ENCODE measurements around the gene SHB.

GRCh38 chr9:38032266-38033110 lies 36.5 kb downstream of the SHB start:
- no peak for TF ChIP-seq ZSCAN22 (CRISPR knock-in tag; IDR thresholded peaks at IDR 0.05)
- TF ChIP-seq, protein P1, sequence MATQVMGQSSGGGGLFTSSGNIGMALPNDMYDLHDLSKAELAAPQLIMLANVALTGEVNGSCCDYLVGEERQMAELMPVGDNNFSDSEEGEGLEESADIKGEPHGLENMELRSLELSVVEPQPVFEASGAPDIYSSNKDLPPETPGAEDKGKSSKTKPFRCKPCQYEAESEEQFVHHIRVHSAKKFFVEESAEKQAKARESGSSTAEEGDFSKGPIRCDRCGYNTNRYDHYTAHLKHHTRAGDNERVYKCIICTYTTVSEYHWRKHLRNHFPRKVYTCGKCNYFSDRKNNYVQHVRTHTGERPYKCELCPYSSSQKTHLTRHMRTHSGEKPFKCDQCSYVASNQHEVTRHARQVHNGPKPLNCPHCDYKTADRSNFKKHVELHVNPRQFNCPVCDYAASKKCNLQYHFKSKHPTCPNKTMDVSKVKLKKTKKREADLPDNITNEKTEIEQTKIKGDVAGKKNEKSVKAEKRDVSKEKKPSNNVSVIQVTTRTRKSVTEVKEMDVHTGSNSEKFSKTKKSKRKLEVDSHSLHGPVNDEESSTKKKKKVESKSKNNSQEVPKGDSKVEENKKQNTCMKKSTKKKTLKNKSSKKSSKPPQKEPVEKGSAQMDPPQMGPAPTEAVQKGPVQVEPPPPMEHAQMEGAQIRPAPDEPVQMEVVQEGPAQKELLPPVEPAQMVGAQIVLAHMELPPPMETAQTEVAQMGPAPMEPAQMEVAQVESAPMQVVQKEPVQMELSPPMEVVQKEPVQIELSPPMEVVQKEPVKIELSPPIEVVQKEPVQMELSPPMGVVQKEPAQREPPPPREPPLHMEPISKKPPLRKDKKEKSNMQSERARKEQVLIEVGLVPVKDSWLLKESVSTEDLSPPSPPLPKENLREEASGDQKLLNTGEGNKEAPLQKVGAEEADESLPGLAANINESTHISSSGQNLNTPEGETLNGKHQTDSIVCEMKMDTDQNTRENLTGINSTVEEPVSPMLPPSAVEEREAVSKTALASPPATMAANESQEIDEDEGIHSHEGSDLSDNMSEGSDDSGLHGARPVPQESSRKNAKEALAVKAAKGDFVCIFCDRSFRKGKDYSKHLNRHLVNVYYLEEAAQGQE (IDR thresholded peaks at IDR 0.05; ENCODE audit: borderline replicate concordance in 1 of 2, low read depth in 1 of 2, low read length in 2 of 2): no peak
- no peak for TF ChIP-seq FOXC1 (CRISPR knock-in tag; IDR thresholded peaks at IDR 0.05; ENCODE audit: borderline replicate concordance)
- no peak for TF ChIP-seq GTF2F1 (IDR thresholded peaks at IDR 0.05; ENCODE audit: low read length)
- TF ChIP-seq CEBPB (IDR thresholded peaks at IDR 0.05; ENCODE audit: borderline replicate concordance, low read depth, low read length): no peak
- TF ChIP-seq DNMT3B (CRISPR knock-in tag; conservative IDR thresholded peaks at IDR 0.05): no peak
- TF ChIP-seq MEF2D (CRISPR knock-in tag; IDR thresholded peaks at IDR 0.05): no peak
- no peak for TF ChIP-seq CHCHD3 (CRISPR knock-in tag; IDR thresholded peaks at IDR 0.05)
- no peak for TF ChIP-seq ZNF777 (CRISPR knock-in tag; IDR thresholded peaks at IDR 0.05)
- TF ChIP-seq, protein P2, sequence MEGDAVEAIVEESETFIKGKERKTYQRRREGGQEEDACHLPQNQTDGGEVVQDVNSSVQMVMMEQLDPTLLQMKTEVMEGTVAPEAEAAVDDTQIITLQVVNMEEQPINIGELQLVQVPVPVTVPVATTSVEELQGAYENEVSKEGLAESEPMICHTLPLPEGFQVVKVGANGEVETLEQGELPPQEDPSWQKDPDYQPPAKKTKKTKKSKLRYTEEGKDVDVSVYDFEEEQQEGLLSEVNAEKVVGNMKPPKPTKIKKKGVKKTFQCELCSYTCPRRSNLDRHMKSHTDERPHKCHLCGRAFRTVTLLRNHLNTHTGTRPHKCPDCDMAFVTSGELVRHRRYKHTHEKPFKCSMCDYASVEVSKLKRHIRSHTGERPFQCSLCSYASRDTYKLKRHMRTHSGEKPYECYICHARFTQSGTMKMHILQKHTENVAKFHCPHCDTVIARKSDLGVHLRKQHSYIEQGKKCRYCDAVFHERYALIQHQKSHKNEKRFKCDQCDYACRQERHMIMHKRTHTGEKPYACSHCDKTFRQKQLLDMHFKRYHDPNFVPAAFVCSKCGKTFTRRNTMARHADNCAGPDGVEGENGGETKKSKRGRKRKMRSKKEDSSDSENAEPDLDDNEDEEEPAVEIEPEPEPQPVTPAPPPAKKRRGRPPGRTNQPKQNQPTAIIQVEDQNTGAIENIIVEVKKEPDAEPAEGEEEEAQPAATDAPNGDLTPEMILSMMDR (CRISPR knock-in tag; IDR thresholded peaks at IDR 0.05): no peak
- no peak for TF ChIP-seq MAZ (IDR thresholded peaks at IDR 0.05; ENCODE audit: borderline replicate concordance, low read depth, low read length)
- no peak for TF ChIP-seq MAZ (CRISPR knock-in tag; IDR thresholded peaks at IDR 0.05; ENCODE audit: low read depth)
- TF ChIP-seq, protein P3, sequence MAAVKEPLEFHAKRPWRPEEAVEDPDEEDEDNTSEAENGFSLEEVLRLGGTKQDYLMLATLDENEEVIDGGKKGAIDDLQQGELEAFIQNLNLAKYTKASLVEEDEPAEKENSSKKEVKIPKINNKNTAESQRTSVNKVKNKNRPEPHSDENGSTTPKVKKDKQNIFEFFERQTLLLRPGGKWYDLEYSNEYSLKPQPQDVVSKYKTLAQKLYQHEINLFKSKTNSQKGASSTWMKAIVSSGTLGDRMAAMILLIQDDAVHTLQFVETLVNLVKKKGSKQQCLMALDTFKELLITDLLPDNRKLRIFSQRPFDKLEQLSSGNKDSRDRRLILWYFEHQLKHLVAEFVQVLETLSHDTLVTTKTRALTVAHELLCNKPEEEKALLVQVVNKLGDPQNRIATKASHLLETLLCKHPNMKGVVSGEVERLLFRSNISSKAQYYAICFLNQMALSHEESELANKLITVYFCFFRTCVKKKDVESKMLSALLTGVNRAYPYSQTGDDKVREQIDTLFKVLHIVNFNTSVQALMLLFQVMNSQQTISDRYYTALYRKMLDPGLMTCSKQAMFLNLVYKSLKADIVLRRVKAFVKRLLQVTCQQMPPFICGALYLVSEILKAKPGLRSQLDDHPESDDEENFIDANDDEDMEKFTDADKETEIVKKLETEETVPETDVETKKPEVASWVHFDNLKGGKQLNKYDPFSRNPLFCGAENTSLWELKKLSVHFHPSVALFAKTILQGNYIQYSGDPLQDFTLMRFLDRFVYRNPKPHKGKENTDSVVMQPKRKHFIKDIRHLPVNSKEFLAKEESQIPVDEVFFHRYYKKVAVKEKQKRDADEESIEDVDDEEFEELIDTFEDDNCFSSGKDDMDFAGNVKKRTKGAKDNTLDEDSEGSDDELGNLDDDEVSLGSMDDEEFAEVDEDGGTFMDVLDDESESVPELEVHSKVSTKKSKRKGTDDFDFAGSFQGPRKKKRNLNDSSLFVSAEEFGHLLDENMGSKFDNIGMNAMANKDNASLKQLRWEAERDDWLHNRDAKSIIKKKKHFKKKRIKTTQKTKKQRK (IDR thresholded peaks at IDR 0.05; ENCODE audit: low read length): no peak

Measured in HepG2 (cell line).